CD4-positive, alpha-beta T cell treated with Interleukin-17A for 4 hours (primary cell): ENCODE measurements around the gene ZEB1.
"Not testable (repeated sequence)": the region's sequence is repeated elsewhere in the genome, so short reads cannot be mapped to it uniquely, and the experiment has no call there.

ENCODE experiments used
- DNase-seq: peaks from one replicate; pipeline ENCODE4 v3.0.0-alpha.2; 2020; ENCODE audit warnings: mixed read lengths

ZEB1 gene

DNA sequence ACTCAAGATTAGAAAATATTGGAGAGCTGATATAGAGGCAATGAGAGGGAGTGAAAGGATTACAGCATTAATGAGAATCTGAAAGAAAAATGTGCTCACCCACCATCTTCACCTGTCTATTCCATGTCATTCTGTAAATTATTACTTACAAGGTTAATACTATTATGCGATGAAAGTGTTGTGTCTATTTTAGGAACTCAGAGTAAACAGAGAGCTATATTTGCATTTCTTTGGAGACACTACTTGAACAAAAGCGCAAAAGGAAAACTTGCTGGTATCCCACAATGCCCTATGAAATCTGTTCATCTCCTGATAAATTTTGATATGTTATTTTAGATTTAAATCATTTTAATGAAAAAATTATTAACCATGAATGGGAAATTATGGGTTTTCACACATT, 196.1 kb downstream of the ZEB1 start:
- DNase-seq, result no peak

DNA sequence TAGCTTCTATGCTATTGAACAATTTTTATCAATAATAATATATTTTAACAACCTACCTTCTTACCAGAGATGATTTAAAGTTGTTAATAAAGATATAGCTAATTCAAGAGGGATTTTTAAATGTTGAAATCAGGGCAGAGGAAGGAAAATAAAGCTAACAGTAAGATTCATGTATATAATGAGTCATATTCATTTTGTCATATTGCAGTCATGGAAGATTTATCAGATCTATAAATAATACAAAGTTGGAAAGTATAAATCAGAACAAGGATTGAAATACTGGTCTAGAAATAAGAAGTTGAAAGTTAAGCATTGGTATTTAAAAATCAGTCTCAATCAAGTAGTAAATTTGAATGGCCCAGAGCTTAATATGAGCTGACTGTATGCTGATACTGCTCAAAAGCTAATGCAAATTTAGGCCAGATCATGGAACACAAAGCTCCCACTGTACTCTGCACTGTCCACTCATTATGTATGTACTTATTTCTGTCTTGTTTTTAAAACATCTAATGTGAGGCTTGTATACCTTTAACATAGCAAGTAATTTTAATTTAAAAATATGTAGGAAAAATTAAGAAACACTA, 196.9 kb downstream of the ZEB1 start:
- DNase-seq, result no peak

DNA sequence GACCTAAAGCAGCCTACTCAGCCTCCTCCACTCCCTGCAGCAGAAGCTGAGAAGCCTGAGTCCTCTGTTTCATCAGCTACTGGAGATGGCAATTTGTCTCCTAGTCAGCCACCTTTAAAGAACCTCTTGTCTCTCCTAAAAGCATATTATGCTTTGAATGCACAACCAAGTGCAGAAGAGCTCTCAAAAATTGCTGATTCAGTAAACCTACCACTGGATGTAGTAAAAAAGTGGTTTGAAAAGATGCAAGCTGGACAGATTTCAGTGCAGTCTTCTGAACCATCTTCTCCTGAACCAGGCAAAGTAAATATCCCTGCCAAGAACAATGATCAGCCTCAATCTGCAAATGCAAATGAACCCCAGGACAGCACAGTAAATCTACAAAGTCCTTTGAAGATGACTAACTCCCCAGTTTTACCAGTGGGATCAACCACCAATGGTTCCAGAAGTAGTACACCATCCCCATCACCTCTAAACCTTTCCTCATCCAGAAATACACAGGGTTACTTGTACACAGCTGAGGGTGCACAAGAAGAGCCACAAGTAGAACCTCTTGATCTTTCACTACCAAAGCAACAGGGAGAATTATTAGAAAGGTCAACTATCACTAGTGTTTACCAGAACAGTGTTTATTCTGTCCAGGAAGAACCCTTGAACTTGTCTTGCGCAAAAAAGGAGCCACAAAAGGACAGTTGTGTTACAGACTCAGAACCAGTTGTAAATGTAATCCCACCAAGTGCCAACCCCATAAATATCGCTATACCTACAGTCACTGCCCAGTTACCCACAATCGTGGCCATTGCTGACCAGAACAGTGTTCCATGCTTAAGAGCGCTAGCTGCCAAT, 202.2 kb downstream of the ZEB1 start:
- no peak for DNase-seq

DNA sequence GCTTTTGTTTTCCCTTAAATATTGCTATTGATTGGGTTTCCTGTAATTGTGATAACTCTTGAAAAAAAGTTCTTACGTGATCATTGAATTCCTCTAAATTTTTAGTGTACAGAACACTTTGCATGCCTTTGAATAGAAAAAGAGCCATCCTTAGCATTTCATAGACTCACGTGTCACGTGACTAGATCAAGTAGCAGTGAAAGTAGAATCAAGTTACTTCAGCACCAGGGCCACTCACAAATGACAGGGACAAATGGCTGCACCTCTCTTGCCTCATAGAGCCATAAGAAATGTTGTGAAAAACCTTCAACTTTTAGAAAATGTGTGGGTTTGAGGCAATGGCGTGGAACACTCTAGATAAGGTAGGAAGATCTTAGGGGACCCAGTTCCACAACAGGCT, 203.8 kb downstream of the ZEB1 start:
- no peak for DNase-seq

DNA sequence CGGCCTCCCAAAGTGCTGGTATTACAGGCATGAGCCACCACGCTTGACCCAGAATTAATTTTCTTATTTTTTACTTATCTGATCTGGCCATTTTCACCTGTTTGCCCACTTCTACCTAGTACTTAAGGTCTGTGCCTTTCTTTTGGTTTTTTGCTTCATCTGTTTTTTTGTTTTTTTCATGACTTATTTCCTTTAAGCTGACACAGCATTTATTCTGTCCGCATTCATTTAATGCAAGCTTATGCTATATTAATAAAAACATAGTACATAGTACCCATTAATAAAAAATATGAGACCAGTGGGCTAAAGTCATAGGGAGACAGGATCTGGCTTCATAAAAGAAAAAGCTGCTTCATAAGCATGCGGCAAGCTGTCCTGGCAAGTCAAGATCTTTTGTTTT, 205.4 kb downstream of the ZEB1 start:
- DNase-seq, result no peak

DNA sequence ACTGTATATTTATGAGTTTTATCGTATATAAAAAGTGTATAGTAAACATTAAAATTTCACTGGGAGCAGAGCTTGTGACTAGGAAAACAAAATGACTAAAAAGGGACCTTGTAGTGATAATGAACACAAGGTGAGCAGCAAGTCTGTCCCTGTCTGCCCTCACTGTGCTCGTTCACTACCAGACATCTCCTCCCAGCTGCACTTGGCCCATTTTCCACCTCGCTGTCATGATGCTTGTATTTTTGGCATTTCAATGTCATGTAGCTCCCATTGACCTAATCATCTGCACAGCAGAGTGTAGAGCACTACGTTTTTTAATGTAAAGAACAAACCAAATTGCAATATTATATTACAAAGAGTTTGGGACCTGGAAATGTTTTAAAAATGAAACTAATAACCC, 207.2 kb downstream of the ZEB1 start:
- no peak for DNase-seq

DNA sequence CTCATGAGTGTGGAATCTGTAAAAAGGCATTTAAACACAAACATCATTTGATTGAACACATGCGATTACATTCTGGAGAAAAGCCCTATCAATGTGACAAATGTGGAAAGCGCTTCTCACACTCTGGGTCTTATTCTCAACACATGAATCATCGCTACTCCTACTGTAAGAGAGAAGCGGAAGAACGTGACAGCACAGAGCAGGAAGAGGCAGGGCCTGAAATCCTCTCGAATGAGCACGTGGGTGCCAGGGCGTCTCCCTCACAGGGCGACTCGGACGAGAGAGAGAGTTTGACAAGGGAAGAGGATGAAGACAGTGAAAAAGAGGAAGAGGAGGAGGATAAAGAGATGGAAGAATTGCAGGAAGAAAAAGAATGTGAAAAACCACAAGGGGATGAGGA, 207.7 kb downstream of the ZEB1 start:
- DNase-seq, result no peak

DNA sequence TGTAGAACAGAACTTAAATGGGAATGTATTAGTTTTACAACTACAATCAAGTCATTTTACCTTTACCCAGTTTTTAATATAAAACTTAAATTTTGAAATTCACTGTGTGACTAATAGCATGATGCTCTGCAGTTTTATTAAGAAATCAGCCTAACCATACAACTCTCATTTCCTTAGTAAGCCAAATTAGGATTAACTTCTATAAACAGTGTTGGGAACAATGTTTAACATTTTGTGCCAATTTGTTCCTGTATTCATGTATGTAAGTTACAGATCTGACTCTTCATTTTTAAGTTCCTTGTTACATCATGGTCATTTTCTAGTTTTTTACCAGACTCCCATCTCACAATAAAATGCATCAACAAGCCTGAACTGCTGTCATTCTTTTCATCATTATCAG, 209.8 kb downstream of the ZEB1 start:
- no peak for DNase-seq

DNA sequence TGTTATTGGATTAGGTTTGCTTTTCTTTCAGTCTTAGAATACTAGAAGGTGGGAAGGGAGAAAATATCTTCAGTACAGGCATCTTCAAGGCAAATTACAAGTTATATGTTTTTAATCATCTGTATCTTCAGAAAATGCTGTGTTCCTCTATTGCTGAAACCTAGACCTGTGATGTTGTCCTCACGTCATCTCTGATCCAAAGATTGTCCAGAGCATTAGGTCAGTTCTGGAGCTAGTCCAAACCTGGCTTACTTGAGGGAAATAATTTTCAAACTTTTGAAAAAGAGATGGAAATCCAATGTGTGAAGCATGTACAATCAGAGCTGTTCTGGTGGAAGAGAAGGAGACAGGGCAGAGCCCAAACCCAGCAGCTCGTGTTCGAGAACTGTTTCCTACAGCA, 217.3 kb downstream of the ZEB1 start:
- no peak for DNase-seq

DNA sequence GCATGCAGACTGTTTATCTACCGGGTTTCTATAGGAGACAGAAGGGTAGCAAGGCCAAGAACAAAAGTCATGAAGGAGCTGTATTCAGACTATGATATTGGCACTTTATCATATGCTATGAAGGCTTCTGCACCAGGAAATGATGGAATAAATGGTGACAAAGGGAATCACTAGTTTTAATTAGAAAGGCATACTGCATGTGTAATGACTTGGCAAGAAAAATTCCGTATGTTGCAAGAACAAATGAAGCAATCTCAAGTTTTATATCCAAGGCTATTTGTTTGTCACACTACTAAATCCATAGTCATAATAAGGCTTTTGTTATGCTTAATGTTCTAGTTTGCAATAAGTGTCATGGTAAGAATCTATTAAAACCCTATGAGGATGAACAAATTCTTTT, 230.9 kb downstream of the ZEB1 start:
- DNase-seq, result no peak

DNA sequence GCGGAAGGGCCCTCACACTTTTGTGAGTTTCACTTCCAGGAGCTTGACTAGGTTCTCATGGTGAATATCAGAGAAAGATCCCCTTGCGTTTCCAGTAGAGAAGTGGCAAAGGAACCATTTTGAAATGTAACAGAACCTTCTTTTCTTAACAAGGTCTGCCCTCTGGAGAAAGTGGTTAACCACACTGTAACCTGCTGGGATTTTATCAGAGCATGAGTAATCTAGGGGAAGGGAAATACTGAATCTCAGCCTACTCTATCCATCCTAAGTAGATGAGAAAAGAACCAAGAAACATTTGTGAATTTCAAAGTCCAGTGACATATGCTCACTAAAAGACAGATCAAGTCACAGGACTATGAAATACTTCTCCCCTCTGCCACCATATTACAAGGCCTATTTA, 235.5 kb downstream of the ZEB1 start:
- no peak for DNase-seq

DNA sequence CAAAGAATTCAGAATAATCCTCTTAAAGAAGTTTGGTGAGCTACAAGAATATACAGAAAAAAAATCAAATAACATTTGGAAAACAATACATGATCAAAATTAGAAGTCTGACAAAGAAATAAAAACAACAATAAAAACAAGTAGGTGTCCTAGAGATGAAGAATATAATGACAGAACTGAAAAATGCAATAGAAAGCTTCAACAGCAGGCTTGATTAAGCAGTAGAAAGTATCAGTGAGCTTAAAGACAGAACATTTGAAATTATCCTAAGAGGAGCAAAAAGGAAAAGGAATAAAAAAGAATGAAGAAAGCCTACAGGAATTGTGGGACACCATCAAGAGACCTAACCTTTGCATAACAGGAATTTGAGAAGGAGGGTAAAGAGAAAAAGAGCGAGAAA, 238.8 kb downstream of the ZEB1 start:
- no peak for DNase-seq

DNA sequence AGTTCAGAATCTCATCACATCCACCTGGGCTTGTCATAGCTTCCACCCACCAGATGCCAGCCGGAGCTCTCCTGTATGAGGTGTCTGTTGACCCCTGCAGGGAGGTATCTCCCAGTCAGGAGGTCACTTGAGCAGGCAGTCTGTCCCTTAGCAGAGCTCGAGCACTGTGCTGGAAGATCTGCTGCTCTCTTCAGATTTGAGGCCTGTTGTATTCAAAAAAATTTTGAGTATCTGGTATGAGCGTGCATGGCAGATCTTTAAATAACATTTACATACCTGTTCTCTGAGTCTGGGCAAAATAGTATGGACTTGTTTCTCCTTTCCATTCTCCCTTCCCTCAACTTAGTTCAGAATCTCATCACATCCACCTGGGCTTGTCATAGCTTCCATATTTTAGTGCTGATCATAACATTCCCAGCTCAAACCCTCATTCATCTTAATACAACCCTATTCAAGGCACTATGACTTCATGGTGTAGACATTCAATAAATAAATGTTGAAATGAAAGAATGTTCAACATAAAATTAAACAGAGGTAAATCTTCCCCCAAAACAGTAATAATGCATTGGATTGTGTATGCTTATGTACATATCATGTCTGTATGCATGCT, 249.3 kb downstream of the ZEB1 start:
- DNase-seq, result not testable (repeated sequence)

DNA sequence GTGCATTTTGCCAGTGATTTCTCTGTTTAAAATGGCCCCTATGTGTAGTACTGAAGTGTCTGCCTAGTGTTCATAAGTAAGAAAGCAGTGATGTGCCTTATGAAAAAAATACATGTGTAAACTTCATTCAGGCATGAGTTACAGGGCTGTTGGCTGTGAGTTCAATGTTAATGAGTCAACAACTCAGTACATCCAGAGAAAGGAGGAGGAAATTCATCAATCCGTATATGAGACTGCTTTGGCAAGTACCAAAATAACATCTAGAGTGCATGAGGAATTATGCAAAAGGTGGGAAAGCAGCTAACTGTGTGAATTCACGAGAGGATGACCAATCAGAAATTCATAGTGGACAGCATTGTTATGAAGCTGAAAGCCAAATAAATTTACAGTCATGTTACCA, 255.6 kb downstream of the ZEB1 start:
- no peak for DNase-seq

DNA sequence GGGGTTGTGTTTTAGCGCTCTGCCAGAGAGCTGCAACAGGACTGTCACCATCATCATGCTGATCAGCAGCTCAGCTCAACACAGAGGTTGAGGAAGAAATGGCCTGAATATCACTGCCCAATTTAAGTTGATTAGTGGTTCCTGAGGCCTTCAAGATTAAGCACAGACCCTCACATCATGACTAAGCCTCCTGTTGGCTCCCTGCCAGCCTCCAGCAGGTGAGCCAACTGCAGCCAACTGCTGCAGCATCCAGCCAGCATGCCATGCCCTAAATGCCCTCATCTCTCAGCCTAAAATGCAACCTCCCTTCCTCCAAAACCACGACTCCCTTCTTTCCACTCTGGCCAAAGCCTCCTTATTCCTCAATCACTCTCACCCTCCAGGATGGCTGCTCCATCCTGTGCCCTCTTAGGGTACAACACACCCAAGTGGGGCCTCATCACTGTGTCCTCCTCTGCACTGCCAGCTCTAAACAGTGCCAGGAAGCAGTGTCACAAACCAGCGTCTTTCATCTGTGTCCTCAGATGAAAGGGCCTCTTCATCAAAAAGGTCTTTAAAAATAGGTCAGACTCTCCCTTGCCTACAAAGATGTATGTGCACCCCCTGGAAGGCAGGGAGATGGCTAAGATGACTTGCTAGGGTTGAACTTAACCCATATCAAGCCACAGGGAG, 259.3 kb downstream of the ZEB1 start:
- no peak for DNase-seq

DNA sequence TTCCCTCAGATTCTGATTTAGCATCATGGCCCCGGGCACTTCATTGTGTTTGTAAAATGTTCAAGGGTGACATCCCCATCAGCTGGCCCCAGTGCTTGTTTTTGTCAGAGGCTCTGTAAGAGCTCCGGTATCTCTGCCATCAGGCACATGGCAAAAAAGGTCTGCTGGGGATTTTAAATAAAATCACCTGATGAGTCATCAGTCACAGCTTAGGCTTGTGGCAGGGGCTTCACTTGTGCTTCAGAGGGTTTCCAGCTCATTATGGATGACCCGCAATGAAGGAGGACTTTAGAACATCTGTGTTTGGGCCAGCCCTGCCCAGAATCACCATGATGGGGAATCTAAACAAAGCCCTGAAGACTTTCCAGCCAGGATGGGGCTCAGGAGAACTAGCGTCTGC, 259.9 kb downstream of the ZEB1 start:
- no peak for DNase-seq
